Spleen (tissue), 11 donors: ENCODE results near the gene WDR91. TPM values are rescaled to one million over a fixed set of nuclear protein-coding genes. Genes with fewer than 3 reads are reported as not detected.

Experiments
- DNase-seq: peaks from one replicate; pipeline ENCODE4 v3.0.0-alpha.2; 2020
- H3K27ac ChIP-seq, 8 donors: fragments of 200-600 bp; sonication (generic) in 7 of 8; 1 replicate in 4 of 8; 2 replicates in 4 of 8; pipeline versions ENCODE4 v1.5.0 to v1.8.0; 2016 to 2021; ENCODE audit warnings: inconsistent platforms in 4 of 8, mild to moderate bottlenecking in 4 of 8, moderate library complexity in 1 of 8
- H3K27me3 ChIP-seq, 7 donors: fragments of 200-600 bp; sonication (generic) in 6 of 7; replicated peaks in 1 of 7; 1 replicate in 4 of 7; 2 replicates in 3 of 7; pipeline versions ENCODE4 v1.5.0 to v1.8.0; 2016 to 2021; ENCODE audit warnings: inconsistent platforms in 3 of 7, mild to moderate bottlenecking in 1 of 7
- H3K36me3 ChIP-seq, 6 donors: fragments of 200-600 bp; sonication (generic) in 5 of 6; 1 replicate in 4 of 6; 2 replicates in 2 of 6; pipeline versions ENCODE4 v1.5.0 to v1.8.0; 2016 to 2021; ENCODE audit warnings: inconsistent platforms in 2 of 6
- H3K4me1 ChIP-seq, 6 donors: fragments of 200-600 bp; sonication (generic) in 5 of 6; 1 replicate in 3 of 6; 2 replicates in 3 of 6; pipeline versions ENCODE4 v1.5.0 to v1.8.0; 2016 to 2021; ENCODE audit warnings: inconsistent platforms in 3 of 6
- H3K4me3 ChIP-seq, 8 donors: fragments of 200-600 bp; sonication (generic) in 7 of 8; 1 replicate in 4 of 8; 2 replicates in 4 of 8; pipeline versions ENCODE4 v1.5.0 to v1.8.0; 2016 to 2021; ENCODE audit warnings: inconsistent platforms in 4 of 8, mild to moderate bottlenecking in 4 of 8, moderate library complexity in 2 of 8
- H3K9me3 ChIP-seq, 8 donors: fragments of 200-600 bp; sonication (generic) in 7 of 8; 1 replicate in 4 of 8; 2 replicates in 4 of 8; pipeline versions ENCODE4 v1.5.0 to v1.8.0; 2016 to 2021; ENCODE audit warnings: inconsistent platforms in 4 of 8
- CTCF ChIP-seq, 11 experiments: fragments of 200-600 bp in 7 of 11; fragments of 450-650 bp in 4 of 11; sonication (generic) in 4 of 11; IDR thresholded peaks in 8 of 11; conservative IDR thresholded peaks in 3 of 11; 1 replicate in 7 of 11; 2 replicates in 4 of 11; pipeline versions ENCODE4 v1.4.0 to v1.8.0; 2016 to 2021; ENCODE audit warnings: antibody characterized with exemption in 11 of 11, inconsistent platforms in 4 of 11, mild to moderate bottlenecking in 1 of 11
- POLR2A ChIP-seq, 3 donors: fragments of 450-650 bp; IDR thresholded peaks; one replicate each; pipeline ENCODE4 v1.5.1; 2017; ENCODE audit warnings: antibody characterized with exemption in 3 of 3, mild to moderate bottlenecking in 1 of 3
- POLR2AphosphoS5 ChIP-seq, 3 donors: sonication (generic); formaldehyde crosslinking; IDR thresholded peaks; one replicate each; pipeline ENCODE4 v1.5.1; 2017; ENCODE audit warnings: antibody characterized with exemption in 3 of 3
- WGBS, 5 donors: extraction: QIAGEN DNeasy Blood & Tissue Kit in 3 of 5; methylation state at CpG; one replicate each; pipeline versions ENCODE4 v1.1.5 to v1.1.7; 2013 to 2018; 5-methylcytosine and 5-hydroxymethylcytosine counted together
- intact Hi-C: fragments of 100-400 bp; cut with DNase I; formaldehyde crosslinking; loops from one replicate; pipeline ENCODE4 v1.15.0; 2023; ENCODE audit warnings: low total_unique reads
- polyA plus RNA-seq, 3 donors: library from polyadenylated mRNA; stranded (reverse); fragments of 200-250 nt; gene quantifications; one replicate each; pipeline ENCODE4 v1.2.1, GENCODE V29; 2013
- total RNA-seq, 7 donors: library from RNA; depleted of rRNA in 3 of 7; stranded (reverse); fragments of >200 nt in 3 of 7; fragmentation: NEBNext Ultra II Directional in 4 of 7; extraction: Animal tissue kit (Norgen Biotek cat#: 25700) in 4 of 7; gene quantifications; one replicate each; pipeline versions ENCODE4 v1.1.0 to v1.2.1, GENCODE V29; 2016 to 2021
- donor health status: healthy with polysubstance abuse.
- donor health status: DM: no; HTN: no; CAD: no; lungs with moderate emphysema.
- donor health status: DM: no; HTN: no; CAD: no.
- donor health status: Bipolar disorder and iron deficiency.
- donor health status: healthy.
- donor health status: DM: no; HTN: no; CAD: no.
- donor health status: DM: yes; HTN: yes; CAD: no.

Gene WDR91
- total and polyA plus RNA-seq, 10 donors, result 6.9 to 31.3 (median 21.0) TPM

- no peak overlapping the region for H3K27ac ChIP-seq
- TF ChIP-seq POLR2A (IDR thresholded peaks at IDR 0.05) (no peak), CTCF (IDR thresholded peaks at IDR 0.05 in 8 of 11, conservative IDR thresholded peaks at IDR 0.05 in 3 of 11) (no peak), POLR2AphosphoS5 (IDR thresholded peaks at IDR 0.05) (no peak)
- peak; percentile 14 for DNase-seq
- intact Hi-C loops, result no loop called here
- no peaks in the 10 kb centered on the region for H3K27me3 ChIP-seq
- WGBS, 5 donors, result 88 to 96% (median 94%) methylated on average over 4 of the region's 4 CpGs
- H3K36me3 ChIP-seq, result peaks cover 2 to 100% (median 77%) of the 10 kb centered on the region in 6 donors
- H3K4me3 ChIP-seq, result no peak overlapping the region
- peaks cover 0 to 25% (median 5%) of the 10 kb centered on the region in 6 donors for H3K4me1 ChIP-seq
- H3K9me3 ChIP-seq, result no peaks in the 10 kb centered on the region
Observed at GRCh38 chr7:135199439-135199838, 11.9 kb downstream of the WDR91 start.

GRCh38 chr7:135197906-135198655 is 13.2 kb downstream of the WDR91 start:
- Histone ChIP-seq H3K27me3 (no peaks in the 10 kb centered on the region), H3K4me3 (no peak overlapping the region), H3K9me3 (no peaks in the 10 kb centered on the region), H3K27ac (no peak overlapping the region), H3K4me1 (peaks cover 0 to 12% (median 0%) of the 10 kb centered on the region in 6 donors), H3K36me3 (peaks cover 2 to 100% (median 80%) of the 10 kb centered on the region in 6 donors)
- WGBS, 5 donors, result 88 to 97% (median 95%) methylated on average over 12 to 15 of the region's 15 CpGs
- TF ChIP-seq POLR2A (IDR thresholded peaks at IDR 0.05) (no peak), CTCF (IDR thresholded peaks at IDR 0.05 in 8 of 11, conservative IDR thresholded peaks at IDR 0.05 in 3 of 11) (no peak), POLR2AphosphoS5 (IDR thresholded peaks at IDR 0.05) (no peak)
- DNase-seq, result no peak
- intact Hi-C loops, result no loop called here

- WGBS, 5 donors, result 80 to 97% (median 94%) methylated on average over 2 of the region's 2 CpGs
- H3K27ac ChIP-seq, result no peak overlapping the region
- DNase-seq, result peak; percentile 60
- intact Hi-C loops, result no loop called here
- no peaks in the 10 kb centered on the region for H3K27me3 ChIP-seq
- no peak for TF ChIP-seq POLR2AphosphoS5 (IDR thresholded peaks at IDR 0.05)
- TF ChIP-seq CTCF (IDR thresholded peaks at IDR 0.05 in 8 of 11, conservative IDR thresholded peaks at IDR 0.05 in 3 of 11), result no peak
- TF ChIP-seq POLR2A (IDR thresholded peaks at IDR 0.05), result no peak
- peaks cover 0 to 6% (median 0%) of the 10 kb centered on the region in 6 donors for H3K4me1 ChIP-seq
- no peak overlapping the region for H3K4me3 ChIP-seq
- peaks cover 2 to 100% (median 85%) of the 10 kb centered on the region in 6 donors for H3K36me3 ChIP-seq
- H3K9me3 ChIP-seq, result no peaks in the 10 kb centered on the region
Observed at GRCh38 chr7:135197343-135197742, 14.0 kb downstream of the WDR91 start.

- H3K36me3 ChIP-seq, result peaks cover 2 to 100% (median 84%) of the 10 kb centered on the region in 6 donors
- TF ChIP-seq POLR2A (IDR thresholded peaks at IDR 0.05), result no peak
- TF ChIP-seq CTCF (IDR thresholded peaks at IDR 0.05 in 8 of 11, conservative IDR thresholded peaks at IDR 0.05 in 3 of 11), result no peak
- no peak for TF ChIP-seq POLR2AphosphoS5 (IDR thresholded peaks at IDR 0.05)
- H3K4me1 ChIP-seq, result no peaks in the 10 kb centered on the region
- H3K27me3 ChIP-seq, result no peaks in the 10 kb centered on the region
- intact Hi-C loops, result no loop called here
- no peaks in the 10 kb centered on the region for H3K9me3 ChIP-seq
- H3K27ac ChIP-seq, result no peak overlapping the region
- WGBS, 5 donors, result 93 to 97% (median 94%) methylated on average over 13 to 14 of the region's 14 CpGs
- peak; percentile 55 for DNase-seq
- no peak overlapping the region for H3K4me3 ChIP-seq
Observed at GRCh38 chr7:135195968-135196629, 15.2 kb downstream of the WDR91 start.
